HTR-8/SVneo (cell line): ENCODE results near the gene ADGRB2.
"Not testable (repeated sequence)": the region's sequence is repeated elsewhere in the genome, so short reads cannot be mapped to it uniquely, and the experiment has no call there.

Experiments used
- DNase-seq: peaks from one replicate; pipeline ENCODE4 v3.0.0; 2011; ENCODE audit warnings: low spot score, mixed read lengths; ENCODE audit not compliant: insufficient read length
- FAIRE-seq: peaks from 2 replicates; lab custom pipeline; 2011; peaks lifted over from hg19 to GRCh38; lab: Jason Lieb, UNC

Gene ADGRB2

GRCh38 chr1:31707059-31707600 lies 57.0 kb downstream of the ADGRB2 start:
- FAIRE-seq, DNase-seq: not testable (repeated sequence)

GRCh38 chr1:31706384-31707058 lies 57.6 kb downstream of the ADGRB2 start:
- DNase-seq, result no peak
- FAIRE-seq, result no peak

- FAIRE-seq (no peak), DNase-seq (no peak)
Measured at GRCh38 chr1:31705080-31705866, 58.9 kb downstream of the ADGRB2 start.

GRCh38 chr1:31704271-31705079 lies 59.7 kb downstream of the ADGRB2 start:
- FAIRE-seq, result no peak
- DNase-seq, result no peak

GRCh38 chr1:31703431-31704270 lies 60.5 kb downstream of the ADGRB2 start, which contains the start of gene COL16A1:
TSS of gene COL16A1 (minus strand) at chr1:31704017. CDS start at chr1:31702193, 1,824 bp downstream.
- DNase-seq (no peak), FAIRE-seq (no peak)

GRCh38 chr1:31702836-31703404 lies 61.2 kb downstream of the ADGRB2 start:
- no peak for DNase-seq
- no peak for FAIRE-seq

- FAIRE-seq (peak; percentile 86), DNase-seq (peak; percentile 89)
Measured at GRCh38 chr1:31701091-31701736, 62.9 kb downstream of the ADGRB2 start.

- no peak for DNase-seq
- FAIRE-seq, result no peak
Measured at GRCh38 chr1:31700468-31701090, 63.6 kb downstream of the ADGRB2 start.

- FAIRE-seq (no peak), DNase-seq (no peak)
Measured at GRCh38 chr1:31699341-31699891, 64.7 kb downstream of the ADGRB2 start.

GRCh38 chr1:31697369-31697984 lies 66.7 kb downstream of the ADGRB2 start:
- no peak for DNase-seq
- no peak for FAIRE-seq

GRCh38 chr1:31696242-31696641 lies 67.9 kb downstream of the ADGRB2 start:
- DNase-seq (no peak), FAIRE-seq (no peak)

- DNase-seq (no peak), FAIRE-seq (no peak)
Measured at GRCh38 chr1:31695327-31695726, 68.8 kb downstream of the ADGRB2 start.

GRCh38 chr1:31694964-31695313 lies 69.2 kb downstream of the ADGRB2 start:
- FAIRE-seq, result no peak
- no peak for DNase-seq

GRCh38 chr1:31694069-31694963 lies 69.8 kb downstream of the ADGRB2 start:
- FAIRE-seq, result no peak
- no peak for DNase-seq

- FAIRE-seq, result no peak
Measured at GRCh38 chr1:31693231-31693630, 70.9 kb downstream of the ADGRB2 start.

GRCh38 chr1:31691951-31692350 lies 72.2 kb downstream of the ADGRB2 start:
- FAIRE-seq (no peak), DNase-seq (no peak)

More at GRCh38 chr1:31693231-31693630, 70.9 kb downstream of the ADGRB2 start:
- DNase-seq, result no peak

- DNase-seq (no peak), FAIRE-seq (no peak)
Measured at GRCh38 chr1:31691446-31691845, 72.7 kb downstream of the ADGRB2 start.
